Measurements from ENCODE around the gene OSTN.

Gene OSTN

DNA sequence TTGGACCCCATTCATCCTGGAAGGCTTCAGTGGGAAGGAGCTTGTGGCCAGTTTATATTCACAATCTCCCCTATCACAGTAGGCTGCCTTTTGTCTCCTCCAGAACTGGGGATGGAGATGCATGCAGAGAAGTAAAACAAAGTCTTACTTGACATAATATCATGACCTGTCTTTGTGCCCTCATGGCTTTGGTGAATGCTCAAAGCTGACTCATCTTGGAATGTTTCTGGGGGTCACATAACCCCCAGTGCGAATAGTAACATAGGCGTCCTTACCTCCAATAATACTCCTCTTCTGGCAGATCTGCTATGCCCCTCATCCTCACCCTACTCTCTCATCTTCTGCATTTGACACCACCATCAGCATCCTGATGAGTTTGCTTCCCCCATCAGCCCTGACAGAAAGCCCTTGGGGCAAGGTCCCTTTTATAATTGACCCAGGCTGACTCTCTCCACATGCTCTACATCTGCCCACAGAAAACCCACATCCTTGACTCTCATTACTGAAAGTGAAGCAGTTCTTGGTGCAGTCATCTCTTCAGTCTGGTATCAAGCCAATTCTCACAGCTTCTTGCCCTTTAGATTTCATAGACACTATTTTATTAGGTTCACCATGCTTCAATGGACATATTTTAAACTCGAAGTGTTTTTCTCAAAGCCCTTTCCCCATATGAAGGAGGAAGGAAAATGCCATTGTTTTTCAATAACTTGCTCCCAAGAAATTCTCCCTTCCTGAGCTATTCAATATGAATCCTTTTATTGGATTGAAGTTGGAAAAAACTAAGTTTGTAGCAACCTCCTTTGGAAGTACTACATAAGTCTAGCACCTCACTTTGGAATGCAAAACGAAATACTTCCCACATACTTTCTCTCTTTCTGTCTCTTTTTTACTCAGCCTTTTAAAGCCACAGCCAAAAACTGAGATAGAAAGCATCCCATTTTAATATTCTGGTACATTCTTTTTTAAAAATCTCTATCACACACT, 36.6 kb downstream of the OSTN start:
- no peak for DNase-seq

DNA sequence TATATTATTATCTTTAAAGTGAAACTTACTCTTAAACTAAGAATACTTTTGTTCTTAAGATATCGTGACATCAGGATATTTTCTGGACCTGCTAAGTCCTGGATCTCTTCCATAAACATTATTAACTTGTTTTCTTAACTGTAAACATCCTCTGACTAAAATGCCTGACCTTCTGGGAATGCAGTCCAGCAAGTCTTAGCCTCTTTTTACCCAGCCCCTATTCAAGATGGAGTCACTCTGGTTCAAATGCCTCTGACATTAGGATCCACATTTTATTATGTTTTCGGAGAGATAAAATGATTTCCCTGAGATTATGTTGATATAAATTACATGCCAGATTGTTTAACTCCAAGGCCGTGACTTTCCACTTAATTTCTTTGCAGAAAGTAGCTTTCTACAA, 37.6 kb downstream of the OSTN start:
- no peak for DNase-seq

DNA sequence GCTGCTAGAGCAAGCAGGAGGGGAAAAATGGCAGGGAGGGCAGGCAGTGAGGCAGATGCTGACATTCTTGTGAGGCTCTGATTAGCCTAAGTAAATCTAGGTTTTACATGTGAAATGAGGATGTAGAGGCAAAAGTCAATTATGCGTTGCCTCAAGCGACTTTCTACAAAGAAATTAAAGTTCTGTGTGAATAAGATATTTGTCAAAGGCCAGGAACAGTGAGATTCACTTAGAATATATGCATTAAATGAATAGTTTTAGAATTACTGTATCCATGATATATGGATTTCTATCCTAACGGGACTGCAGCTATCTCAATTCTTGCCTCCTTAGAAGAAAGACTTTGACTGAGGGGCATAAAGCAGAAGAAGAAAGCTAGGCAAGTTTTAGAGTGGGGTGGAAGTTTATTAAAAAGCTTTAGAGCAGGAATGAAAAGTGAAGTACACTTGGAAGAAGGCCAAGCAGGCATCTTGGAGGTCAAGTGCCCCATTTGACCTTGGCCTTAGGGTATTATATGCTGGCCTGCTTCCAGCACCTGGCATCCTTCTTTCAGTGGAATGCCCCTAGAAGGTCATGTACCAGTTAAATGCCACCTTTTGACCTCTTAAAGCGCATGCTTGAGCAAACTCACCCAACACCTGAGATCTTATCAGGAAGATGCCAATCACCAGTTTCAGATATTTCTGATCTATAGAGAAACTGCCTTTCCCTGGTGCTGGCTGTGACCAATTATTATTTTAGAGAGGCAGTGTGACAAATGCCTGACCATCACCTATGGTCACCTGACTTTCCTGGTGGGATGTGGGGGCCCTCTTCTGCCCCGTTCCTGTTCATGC, 38.2 kb downstream of the OSTN start:
- DNase-seq = no peak

DNA sequence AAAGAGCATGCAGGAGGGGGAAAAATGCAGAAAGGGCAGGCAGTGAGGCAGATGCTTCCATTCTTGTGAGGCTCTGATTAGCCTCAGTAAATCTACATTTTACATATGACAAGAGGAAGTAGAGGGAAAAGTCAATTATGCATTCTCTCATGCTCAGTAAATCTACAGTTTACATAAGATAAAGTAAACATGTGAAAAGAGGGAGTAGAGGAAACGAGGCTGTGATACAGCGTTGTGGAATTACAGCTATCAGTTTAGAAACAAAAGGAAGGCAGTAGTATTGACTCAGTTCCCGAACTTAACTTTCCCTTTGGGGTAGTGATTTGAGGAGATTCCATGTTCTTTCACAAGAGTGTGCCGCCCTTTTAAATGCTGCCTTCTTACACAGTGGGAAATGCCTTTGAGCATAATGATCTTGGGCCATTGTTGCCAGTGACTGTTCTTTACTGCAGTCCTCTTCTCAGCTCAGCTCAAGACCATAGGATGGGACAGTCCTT, 39.3 kb downstream of the OSTN start:
- DNase-seq = no peak

GRCh38 chr3:191239407-191240031, 40.5 kb downstream of the OSTN start:
- DNase-seq = no peak

DNA sequence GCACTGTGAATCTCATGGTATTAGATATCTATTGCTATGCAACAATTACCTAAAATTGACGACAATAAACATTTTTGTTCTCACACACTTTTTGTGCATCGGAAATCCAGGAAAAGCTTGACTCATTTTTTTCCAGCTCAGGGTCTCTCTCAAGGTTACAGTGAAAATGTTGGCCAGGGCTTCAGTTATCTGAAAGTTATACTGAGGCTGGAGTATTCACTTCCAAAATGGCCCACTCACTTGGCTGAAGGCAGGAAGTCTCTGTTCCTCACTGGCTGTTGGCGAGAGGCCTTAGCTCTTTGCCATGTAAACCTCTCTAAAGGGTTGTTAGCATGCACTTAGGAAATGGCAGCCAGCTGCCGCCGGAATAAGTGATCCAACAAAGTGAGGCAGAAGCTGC, 41.4 kb downstream of the OSTN start:
- no peak for DNase-seq

GRCh38 chr3:191244242-191244867, 45.3 kb downstream of the OSTN start:
- no peak for DNase-seq

DNA sequence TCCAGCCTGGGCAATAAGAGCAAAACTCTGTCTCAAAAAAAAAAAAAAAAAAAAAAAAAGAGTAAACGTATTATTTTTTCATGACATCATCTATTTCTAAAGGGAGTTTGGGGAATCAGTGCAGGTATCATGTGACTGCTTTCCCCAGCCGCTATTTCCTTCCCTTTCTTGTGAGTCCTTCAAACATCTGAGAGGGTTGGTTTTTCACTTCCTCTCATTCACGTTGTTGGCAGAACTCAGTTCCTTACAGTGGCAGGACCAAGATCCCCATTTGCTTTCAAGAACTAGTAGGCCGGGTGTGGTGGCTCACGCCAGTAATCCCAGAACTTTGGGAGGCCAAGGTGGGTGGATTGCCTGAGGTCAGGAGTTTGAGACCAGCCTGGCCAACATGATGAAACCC, 47.0 kb downstream of the OSTN start:
- peak; percentile 71 for DNase-seq

- DNase-seq = no peak
Observed at GRCh38 chr3:191246630-191247029, 47.6 kb downstream of the OSTN start.

DNA sequence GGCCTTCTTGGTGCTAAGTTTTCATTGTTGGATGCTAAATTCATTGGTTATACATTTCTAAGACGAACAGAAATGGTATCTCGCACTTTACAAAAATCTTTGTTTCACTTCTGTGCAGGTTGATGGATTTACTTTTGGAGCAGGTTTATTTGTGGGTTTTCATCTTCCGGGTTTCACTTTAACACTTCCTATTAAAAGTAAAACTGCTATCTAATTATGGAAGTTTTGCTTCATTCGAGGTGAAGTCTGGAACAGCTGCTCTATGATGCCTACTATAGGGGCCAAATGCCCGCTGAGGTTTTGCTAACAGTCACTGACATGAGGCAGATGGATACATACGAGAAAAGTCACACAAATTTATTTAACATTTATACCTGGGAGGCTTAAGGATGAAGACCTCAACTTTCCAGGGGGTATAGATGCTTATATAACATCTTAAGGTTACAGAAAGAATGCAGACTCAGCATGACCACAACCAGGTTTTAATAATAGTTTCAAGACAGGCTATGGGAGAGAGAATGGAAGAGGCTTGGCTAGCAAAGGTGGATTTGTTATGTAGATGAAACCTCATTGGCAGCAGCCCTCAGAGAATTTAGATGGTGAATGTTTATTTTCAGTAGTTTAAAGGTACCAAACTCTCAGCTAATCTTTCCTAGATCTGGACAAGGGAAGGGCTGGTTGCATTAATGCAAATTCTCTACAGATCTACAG, 54.2 kb downstream of the OSTN start:
- DNase-seq = no peak

DNA sequence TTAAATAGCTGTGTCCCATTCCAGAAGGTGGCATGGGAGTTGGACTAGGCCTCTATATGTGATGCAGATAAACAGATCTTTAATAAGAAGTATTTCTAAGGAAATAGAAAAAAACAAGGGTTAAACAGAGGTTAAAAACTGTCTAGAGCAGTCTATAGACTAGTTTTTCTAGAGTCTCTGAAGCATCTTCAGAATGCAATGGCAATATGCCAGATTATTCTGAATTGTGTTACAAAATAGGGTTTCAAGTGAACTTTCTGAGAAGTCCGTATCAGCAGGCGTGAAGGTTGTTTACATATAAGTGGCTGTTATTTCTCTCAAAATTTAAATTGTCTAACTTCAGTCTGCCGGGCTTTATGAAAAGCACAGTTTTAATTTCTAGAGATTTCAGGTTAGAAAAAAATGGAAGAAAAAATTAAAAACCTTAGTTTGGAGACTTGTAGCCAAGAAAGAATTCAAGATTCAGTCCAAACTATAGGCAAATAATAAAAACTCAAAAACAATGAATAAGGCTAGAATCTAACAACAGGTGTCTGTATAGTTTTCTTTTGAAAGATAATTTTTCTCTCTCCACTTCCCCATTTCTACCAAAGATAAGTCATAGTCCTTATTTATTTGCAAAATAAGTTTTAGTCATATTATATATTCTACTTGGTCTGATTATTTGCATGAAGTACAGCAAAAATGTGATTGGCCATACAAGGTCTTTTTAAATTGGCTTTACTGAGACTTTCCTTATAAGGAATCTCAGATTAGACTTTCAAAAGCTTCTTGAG, 55.2 kb downstream of the OSTN start:
- no peak for DNase-seq

- DNase-seq = no peak
Observed at GRCh38 chr3:191255156-191255555, 56.1 kb downstream of the OSTN start.

GRCh38 chr3:191256405-191256804, 57.4 kb downstream of the OSTN start:
- no peak for DNase-seq

GRCh38 chr3:191257286-191257685, 58.2 kb downstream of the OSTN start:
- DNase-seq = no peak

DNA sequence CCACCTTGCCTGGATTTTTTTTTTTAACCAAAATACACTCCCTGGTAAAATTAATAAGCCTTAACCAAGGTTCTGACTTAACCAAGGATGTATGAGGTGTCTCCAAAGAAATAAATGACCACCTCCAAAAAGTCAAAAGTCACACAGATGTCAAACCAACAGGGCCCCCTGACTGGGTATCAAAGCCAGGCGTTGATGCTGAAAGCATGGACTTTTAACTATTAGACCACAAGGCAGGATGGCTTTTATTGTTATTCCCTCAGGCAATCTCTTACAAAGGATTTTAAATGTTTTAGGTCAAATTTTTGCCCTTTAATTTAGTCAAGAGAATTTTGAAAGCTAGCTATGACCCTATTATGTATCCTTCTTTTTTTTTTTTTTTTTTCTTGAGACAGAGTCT, 60.4 kb downstream of the OSTN start:
- DNase-seq = no peak

DNA sequence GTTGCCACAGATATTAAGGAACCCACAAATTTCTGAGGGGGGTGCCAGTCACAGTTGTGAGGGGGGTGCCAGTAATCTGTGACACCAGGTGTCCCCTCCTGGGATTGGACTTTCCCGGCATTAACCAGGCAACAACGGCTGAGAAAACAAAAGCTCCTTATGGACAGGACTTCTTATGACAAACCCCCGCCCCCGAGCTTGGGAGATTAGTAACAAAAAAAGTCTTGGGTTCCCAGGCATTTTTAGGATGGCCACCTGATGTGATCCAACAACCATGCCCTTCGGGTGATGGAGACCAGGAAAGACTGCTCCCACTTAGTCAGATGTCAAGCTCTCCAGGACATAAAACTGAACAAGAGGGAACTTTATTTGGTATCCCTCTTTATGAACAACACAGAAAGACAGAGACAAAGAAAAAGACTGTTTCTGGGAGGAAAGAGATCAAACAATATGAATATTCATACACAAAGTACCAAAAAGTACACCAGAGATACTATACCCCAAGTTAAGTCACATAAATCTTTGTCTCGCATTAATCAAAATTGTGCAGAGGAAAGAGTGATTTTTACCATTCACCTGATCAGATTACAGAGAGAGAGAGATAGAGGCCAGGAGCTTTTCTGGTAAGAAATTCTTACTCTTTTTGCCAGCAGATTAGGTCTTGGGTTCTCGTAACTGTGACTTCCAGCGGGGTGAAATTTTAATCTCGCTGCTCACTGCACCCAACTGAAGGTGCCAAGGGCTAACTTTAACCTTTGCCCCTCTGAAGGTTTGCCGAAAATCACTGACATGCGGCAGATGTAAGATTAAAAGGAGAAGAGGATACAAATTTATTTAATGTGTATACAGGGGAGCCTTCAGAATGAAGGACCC, 61.6 kb downstream of the OSTN start:
- DNase-seq = no peak

DNA sequence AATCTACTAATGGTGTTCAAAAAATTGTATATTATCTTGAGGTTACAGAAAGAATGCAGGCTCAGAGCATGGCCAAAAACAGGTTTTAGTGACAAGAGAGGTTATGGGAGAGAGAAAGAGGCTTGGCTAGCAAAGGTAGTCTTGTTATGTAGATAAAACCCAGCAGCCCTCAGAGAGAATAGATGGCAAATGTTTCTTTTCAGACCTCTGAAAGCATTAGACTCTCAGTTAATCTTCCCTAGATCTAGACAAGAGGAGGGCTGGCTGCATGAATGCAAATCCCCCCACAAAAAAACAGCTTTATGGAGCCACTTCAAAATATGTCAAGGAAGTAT, 62.2 kb downstream of the OSTN start:
- no peak for DNase-seq

GRCh38 chr3:191262650-191263049, 63.6 kb downstream of the OSTN start:
- no peak for DNase-seq

- DNase-seq = no peak
Observed at GRCh38 chr3:191263365-191263764, 64.3 kb downstream of the OSTN start.

DNA sequence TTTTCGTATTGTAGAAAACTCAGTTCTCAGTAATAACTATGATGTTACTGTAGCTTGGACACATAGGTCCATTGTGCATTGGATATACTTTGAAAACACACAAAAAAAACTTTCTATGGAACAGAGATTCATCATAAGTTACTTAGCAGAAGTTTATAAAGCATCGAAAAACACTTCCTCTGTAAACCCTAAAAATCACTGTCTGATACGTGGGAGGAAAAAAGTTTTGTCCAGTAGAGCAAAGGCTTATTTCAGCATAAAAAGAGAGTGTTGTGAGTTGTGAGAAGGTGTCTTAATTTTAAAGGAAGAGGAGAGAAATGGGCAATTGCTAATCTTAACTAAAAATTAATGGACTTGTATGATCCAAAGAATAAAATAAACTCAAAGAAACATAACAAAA, 64.8 kb downstream of the OSTN start:
- no peak for DNase-seq
